HS-5 (cell line): ENCODE results near the gene KIF1B.

Source experiments
- DNase-seq: peaks from one replicate; pipeline ENCODE4 v3.0.0-alpha.2; 2012; ENCODE audit warnings: low read depth

KIF1B gene

GRCh38 chr1:10283318-10283984 lies 73.1 kb downstream of the KIF1B start:
- no peak for DNase-seq

- DNase-seq, result no peak
These were observed 75.9 kb downstream of the KIF1B start for GRCh38 chr1:10286244-10286643.

DNA sequence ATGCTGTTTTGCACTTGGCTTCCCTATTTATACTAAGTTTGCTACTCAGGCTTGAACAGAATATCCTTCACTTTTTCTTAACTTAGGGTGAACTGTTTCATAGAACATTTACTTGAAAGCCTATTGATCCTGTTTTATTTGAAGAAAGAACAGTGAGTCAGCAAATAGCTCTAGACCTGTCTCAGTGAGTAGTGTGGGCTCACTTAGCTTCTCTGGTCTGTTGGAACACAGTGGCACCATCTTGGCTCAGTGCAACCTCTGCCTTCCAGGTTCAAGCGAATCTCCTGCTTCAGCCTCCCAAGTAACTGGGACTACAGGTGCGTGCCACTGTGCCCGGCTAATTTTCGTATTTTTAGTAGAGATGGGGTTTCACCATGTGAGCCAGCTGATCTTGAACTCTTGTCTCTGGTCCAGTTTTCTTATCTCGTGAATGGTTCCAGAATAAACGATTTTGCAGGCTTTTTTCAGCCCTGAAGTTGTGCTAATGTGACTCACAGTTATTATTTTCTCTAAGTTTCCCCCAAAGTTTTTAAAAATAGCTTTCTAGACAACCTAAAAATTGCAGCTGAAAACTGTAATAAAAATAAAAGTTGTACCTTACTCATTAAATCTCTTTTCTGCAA lies 76.8 kb downstream of the KIF1B start:
- no peak for DNase-seq

DNA sequence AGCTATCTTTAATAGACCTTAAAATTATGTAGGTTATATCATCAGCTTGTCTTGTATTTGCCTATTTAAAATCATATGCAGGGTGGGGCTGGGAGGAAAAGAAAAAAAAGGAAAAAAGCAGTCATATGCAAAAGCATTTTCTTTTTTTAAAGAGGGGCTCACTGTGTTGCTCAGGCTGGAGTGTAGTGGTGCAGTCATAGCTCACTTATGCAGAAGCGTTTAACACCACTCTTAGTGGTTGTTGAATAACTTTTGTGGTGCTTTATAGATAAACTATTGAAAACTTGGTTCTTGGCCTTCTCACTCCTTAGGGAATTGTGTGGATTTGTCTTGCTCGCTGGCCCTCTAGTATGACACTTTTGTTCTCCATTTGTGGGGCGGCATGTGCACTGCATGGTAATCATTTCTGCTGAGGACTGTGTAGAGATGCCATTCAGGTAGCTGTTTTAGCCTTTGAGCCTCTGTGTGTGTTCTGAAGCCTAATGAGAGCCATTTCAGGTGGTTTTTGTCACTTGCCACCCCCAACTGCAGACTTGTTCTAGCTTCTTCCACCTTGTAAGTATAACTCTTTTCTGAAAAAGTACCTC lies 77.8 kb downstream of the KIF1B start:
- no peak for DNase-seq

- DNase-seq, result no peak
These were observed 81.3 kb downstream of the KIF1B start for GRCh38 chr1:10291705-10292104.

GRCh38 chr1:10292188-10292587 lies 81.8 kb downstream of the KIF1B start:
- no peak for DNase-seq

DNA sequence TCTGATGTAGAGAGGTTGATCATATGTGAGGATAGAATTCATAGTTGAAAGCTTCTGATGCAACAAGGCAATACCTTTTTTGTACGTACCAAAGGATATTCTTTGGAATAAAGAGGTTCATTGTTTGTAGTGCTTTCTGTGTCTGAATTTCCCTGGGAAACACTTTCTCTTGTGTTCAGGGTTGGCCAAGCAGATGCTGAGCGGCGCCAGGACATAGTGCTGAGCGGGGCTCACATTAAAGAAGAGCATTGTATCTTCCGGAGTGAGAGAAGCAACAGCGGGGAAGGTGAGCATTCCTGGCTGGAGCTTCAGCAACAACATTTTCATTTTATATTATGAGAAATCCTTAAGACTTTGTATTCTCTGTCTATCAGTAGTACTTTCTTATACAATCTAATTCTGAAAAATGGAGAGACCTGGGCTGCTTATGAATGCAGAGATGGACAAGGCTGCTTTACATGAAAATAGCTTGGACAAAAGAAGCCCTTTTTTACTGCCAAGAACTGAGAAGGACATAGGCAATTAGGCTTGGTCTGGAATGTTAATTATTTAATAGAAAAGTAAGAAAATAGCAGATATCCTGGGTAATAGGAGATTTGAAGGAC lies 85.2 kb downstream of the KIF1B start:
- DNase-seq, result no peak

GRCh38 chr1:10299151-10299550 lies 88.8 kb downstream of the KIF1B start:
- DNase-seq, result no peak

GRCh38 chr1:10302416-10302815 lies 92.0 kb downstream of the KIF1B start:
- DNase-seq, result no peak

DNA sequence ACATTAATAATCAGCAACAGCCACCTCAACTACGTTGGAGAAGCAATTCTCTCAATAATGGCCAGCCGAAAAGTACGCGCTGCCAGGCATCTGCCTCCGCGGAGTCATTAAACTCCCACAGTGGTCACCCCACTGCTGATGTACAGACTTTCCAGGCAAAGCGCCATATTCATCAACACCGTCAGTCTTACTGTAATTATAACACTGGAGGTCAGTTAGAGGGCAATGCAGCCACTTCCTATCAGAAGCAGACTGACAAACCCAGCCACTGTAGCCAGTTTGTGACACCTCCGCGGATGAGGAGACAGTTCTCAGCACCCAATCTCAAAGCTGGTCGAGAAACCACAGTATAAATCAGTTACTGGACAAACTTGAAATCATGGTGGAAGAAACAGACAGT lies 93.9 kb downstream of the KIF1B start:
- DNase-seq, result no peak

DNA sequence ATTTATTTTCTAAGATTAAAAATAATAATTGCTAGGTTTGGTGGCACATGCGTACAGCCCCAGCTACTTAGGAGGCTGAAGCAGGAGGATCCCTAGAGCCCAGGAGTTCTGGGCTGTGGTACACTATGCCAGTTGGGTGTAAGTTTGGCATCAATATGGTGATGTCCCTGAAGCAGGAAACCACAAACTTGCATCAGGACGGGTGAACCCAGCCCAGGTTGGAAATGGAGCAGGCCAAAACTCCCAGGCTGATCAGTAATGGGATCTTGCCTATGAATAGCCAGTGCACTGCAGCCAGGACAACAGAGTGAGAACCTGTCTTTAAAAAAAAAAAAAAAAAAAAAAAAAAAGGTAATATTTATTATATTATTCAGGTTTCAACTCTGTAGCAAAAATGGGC lies 96.1 kb downstream of the KIF1B start:
- no peak for DNase-seq

DNA sequence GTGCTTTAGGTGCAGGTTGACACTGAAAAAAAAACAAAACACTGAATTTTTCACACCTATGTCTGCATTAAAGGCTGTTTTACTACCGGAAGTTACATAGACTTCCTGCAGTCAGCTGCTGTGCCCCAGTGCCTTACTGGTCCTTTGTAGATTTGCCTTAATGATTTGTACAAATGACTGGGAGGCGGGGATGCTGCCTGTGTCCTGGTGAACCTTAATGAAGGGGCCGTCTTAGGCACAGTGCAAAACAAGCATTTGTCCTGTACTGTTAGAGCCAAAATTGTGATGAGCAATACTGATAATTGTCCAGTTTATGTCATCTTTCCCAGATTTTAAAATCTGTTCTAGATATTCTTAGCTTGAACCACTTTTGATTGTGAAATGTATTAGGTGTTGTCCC lies 97.6 kb downstream of the KIF1B start:
- no peak for DNase-seq

DNA sequence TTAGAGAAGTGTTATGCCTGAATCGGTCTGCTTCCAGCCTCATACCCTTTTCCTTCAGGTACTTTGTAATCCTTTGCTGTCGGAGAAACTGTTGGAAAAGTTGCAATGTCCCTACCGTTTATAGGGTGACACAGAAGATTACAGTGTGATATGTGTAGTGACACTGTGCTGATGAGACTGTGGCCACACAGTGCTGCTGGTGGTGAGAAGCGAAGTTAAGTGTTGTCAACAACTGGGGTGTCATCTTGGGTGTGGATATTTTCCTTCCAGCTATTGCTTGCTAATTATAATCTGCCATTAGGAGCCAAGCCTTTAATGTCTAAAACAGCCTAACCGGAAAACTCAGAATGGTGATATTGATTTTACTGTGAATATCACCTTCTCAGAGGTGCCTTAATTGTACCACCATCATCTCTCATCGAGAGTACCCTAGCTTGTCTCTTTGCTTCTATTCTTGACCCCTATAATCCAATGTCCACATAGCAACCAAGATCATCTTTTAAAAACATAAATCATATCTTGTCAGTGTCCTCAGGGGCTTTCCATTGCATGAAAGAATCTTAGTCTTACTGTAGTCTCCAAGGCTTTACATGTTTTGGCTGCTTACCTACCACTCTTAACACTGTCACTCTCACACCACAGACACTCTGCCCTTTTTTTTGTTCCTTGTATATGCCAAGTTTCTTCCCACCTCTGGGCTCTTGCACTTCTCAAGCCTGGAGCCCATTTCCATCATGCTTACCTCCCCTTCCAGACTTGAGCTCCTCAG lies 99.1 kb downstream of the KIF1B start:
- DNase-seq, result no peak

GRCh38 chr1:10316752-10317151 lies 106.4 kb downstream of the KIF1B start:
- DNase-seq, result no peak

- no peak for DNase-seq
These were observed 109.4 kb downstream of the KIF1B start for GRCh38 chr1:10319750-10320149.

GRCh38 chr1:10320336-10320735 lies 110.0 kb downstream of the KIF1B start:
- DNase-seq, result no peak

GRCh38 chr1:10322821-10323220 lies 112.5 kb downstream of the KIF1B start:
- DNase-seq, result no peak

DNA sequence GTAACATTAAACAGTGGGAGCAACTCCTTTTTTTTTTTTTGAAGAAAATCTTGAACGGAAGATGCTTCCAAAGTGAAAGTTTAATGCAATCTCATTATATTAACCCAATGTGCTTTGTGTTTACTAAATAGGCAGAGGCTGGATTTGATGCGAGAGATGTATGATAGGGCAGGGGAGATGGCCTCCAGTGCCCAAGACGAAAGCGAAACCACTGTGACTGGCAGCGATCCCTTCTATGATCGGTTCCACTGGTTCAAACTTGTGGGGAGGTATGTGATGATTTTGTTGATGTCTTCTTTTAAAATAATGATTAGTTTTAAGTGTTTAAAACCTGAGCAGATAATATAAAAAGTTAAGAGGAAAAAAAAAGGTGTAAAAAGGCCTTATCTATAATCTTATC lies 114.3 kb downstream of the KIF1B start:
- no peak for DNase-seq

- DNase-seq, result no peak
These were observed 115.2 kb downstream of the KIF1B start for GRCh38 chr1:10325521-10325920.

DNA sequence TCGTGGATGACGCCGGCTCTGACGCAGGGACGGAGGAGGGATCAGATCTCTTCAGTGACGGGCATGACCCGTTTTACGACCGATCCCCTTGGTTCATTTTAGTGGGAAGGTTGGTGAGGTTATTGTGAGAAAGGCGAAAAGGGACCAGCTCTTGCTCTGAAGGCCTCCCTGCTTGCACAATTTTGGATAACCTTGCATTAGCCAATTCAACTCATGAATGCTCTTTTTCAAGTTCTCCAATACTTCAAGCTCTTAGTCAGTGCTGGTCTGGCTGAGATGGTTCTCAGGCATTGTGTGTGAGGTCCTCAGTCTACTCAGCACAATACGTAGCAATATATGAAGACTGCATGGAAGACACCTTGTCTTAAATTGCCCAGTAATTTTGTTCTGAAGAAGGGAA lies 115.9 kb downstream of the KIF1B start:
- DNase-seq, result no peak

DNA sequence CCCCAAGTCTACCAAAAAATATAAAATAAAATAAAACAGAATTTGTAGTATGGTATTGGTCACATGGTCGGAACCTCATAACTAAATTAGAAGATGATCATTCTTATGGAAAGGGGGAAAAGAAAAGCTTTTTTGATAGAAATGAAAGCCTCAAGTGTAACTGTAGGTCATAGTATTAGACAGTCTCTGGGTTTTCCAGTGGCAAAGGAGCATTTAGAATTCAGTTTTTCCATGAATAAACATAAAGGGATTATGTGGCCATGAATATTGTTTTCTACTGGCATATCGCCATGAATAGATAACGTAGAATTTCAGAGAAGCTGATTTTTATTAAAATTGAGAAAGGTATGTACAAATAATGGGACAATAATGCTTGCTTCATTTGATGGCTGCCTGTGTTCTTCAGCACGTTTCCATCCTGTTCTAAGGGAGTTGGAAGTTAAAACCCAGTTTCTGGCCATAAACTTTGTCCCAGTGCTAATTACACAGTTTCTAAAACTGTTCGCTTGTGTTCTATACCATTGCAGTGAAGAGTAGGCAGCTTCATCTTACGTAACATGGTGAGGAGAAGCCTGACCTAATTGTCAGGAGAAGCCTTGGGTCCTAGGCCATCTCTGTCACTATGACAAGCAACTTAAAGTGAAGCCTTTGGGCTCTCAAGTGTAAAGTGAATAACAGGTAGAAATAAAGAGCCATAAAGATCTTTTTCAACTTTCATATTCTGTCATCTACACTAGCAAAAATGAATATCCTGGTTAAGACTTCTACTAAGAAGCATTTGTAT lies 118.0 kb downstream of the KIF1B start:
- DNase-seq, result no peak

DNA sequence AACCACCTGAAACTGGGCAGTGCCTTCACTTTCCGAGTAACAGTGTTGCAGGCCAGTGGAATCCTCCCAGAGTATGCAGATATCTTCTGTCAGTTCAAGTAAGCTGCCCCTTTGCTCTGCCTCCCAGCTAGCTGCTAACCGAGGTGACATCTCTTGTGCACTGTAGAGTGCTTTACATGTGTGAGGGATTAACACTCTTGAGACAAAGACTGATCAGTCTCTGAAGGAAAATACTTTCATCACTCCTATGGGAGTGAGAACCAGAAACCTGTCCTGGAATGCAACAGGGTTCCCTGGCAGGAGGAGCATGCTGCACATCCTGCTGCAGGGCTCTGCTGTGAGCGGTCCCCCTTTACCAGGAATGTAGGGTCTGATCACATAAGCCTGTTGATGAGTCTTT lies 127.1 kb downstream of the KIF1B start:
- no peak for DNase-seq
